Lower leg skin (tissue), 4 donors: Measurements from ENCODE around the gene SLC5A9. TPM values are rescaled to one million over a fixed set of nuclear protein-coding genes. Genes with fewer than 3 reads are reported as not detected.
"Not testable (repeated sequence)": the region's sequence is repeated elsewhere in the genome, so short reads cannot be mapped to it uniquely, and the experiment has no call there.

Source experiments
- DNase-seq, 2 donors: peaks; one replicate each; pipeline ENCODE4 v3.0.0-alpha.2; 2019; ENCODE audit warnings: low spot score in 2 of 2
- H3K4me3 ChIP-seq: fragments of 200-600 bp; sonication (generic); 2 replicates; pipeline ENCODE4 v1.5.1; 2017; ENCODE audit warnings: mild to moderate bottlenecking, low read depth; ENCODE audit not compliant: poor library complexity, severe bottlenecking
- POLR2A ChIP-seq, 2 donors: fragments of 450-650 bp; IDR thresholded peaks; one replicate each; pipeline ENCODE4 v1.6.1; 2016 to 2017; ENCODE audit warnings: antibody characterized with exemption in 2 of 2, mild to moderate bottlenecking in 1 of 2, moderate library complexity in 1 of 2
- WGBS, 2 donors: methylation state at CpG; one replicate each; pipeline ENCODE4 v1.1.5; 2018; 5-methylcytosine and 5-hydroxymethylcytosine counted together
- intact Hi-C: fragments of 100-400 bp; cut with DNase I; formaldehyde crosslinking; loops from one replicate; pipeline ENCODE4 v1.15.0; 2023; ENCODE audit warnings: low total_unique reads
- total RNA-seq, 4 donors: library from RNA; depleted of rRNA; stranded (reverse); fragments of >200 nt; gene quantifications; one replicate each; pipeline ENCODE4 v1.1.0, GENCODE V29; 2016
- TF ChIP-seq, protein P1 (sequence below), 3 donors: fragments of 450-650 bp; IDR thresholded peaks; one replicate each; pipeline ENCODE4 v1.5.1; 2016; ENCODE audit warnings: antibody characterized with exemption in 3 of 3, mild to moderate bottlenecking in 3 of 3, moderate library complexity in 2 of 3

Gene SLC5A9
- total RNA-seq, 4 donors from 2014 or later: 1.1 to 3.5 (median 1.9) TPM

DNA sequence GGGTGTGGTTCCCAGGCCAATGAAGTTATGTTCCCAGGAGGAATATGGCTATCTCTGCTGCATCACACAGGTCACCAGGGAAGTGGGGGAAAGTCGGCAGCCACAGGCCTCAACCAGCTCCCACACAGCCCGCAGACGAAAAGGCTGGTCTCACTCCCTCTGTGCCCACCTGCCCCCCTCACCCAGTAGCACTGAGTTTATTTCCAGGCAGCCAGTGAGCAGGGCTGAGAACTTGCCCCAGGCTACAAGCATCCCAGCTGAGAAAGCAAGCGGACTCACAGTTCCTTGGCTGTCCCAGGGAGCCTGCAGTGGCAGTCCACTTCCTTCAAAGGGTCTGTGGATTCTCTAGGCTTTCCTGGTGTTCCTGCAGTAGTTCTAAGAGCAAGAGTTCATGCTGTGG lies 68.9 kb downstream of the SLC5A9 start:
- no peak for TF ChIP-seq POLR2A (IDR thresholded peaks at IDR 0.05)
- TF ChIP-seq, protein P1, sequence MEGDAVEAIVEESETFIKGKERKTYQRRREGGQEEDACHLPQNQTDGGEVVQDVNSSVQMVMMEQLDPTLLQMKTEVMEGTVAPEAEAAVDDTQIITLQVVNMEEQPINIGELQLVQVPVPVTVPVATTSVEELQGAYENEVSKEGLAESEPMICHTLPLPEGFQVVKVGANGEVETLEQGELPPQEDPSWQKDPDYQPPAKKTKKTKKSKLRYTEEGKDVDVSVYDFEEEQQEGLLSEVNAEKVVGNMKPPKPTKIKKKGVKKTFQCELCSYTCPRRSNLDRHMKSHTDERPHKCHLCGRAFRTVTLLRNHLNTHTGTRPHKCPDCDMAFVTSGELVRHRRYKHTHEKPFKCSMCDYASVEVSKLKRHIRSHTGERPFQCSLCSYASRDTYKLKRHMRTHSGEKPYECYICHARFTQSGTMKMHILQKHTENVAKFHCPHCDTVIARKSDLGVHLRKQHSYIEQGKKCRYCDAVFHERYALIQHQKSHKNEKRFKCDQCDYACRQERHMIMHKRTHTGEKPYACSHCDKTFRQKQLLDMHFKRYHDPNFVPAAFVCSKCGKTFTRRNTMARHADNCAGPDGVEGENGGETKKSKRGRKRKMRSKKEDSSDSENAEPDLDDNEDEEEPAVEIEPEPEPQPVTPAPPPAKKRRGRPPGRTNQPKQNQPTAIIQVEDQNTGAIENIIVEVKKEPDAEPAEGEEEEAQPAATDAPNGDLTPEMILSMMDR (IDR thresholded peaks at IDR 0.05): no peak
- intact Hi-C loops: no loop called here
- 71 to 85% methylated on average over 4 of the region's 4 CpGs for WGBS, 2 donors
- no peak for DNase-seq
- H3K4me3 ChIP-seq: no peak overlapping the region

DNA sequence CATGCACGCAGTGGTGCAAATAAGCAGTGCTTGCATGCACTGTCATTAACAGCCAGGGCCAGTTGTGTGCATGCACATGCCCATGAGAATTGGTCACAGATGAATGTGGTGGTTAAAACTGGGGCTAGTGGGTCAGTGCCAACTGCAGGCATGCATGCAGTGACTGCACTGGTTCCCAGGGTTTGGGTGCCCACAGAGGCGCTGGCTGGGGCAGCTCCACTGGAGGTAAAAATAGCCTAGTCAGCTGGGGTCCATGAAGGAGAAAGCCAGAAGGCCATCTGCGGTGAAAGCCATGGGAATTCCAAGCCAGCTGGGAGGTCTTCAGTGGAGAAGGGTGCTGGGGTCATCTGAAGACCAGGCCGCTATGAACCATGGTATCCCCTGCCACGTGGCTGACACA lies 70.2 kb downstream of the SLC5A9 start:
- WGBS, 2 donors: 92% methylated on average over 5 of the region's 5 CpGs
- DNase-seq: no peak
- intact Hi-C loops: no loop called here
- TF ChIP-seq, protein P1 (IDR thresholded peaks at IDR 0.05): no peak
- no peak overlapping the region for H3K4me3 ChIP-seq

DNA sequence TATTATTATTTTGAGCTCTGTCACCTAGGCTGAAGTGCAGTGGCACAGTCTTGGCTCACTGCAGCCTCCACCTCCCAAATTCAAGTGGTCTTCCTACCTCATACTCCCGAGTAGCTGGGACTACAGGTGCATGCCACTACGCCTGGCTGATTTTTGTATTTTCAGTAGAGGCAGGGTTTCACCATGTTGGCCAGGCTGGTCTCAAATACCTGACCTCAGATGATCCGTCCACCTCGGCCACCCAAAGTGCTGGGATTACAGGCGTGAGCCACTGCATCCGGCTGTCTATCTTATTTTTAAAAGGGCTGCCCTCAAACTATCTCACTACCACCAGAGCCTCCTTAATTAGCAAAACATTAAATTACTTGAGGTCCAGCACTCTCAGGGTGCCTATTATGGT lies 71.6 kb downstream of the SLC5A9 start:
- intact Hi-C loops, DNase-seq, H3K4me3 ChIP-seq: not testable (repeated sequence)
- 95 to 97% methylated on average over 6 of the region's 6 CpGs for WGBS, 2 donors

DNA sequence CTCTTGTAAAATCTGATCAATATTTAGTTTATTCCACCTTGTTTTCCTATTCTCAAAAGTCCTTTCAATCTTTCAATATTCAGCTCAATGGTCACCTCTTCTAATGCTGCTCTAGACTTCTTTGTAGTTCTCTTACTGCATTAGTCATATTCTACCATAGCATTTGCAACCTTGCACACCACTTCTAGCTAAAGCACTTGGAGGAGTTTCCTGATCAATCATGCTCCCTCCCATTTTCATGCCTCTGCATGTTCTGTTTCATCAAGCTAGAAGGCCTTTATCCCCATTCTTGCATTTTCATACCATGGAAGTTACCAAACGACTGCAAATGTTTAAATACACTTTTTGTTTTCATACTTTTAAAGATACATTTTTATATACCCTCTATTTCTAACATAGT lies 72.1 kb downstream of the SLC5A9 start:
- intact Hi-C loops: no loop called here
- 38 to 63% methylated on average over 1 of the region's 1 CpG for WGBS, 2 donors
- DNase-seq: no peak
- TF ChIP-seq POLR2A (IDR thresholded peaks at IDR 0.05): no peak
- TF ChIP-seq, protein P1 (IDR thresholded peaks at IDR 0.05): no peak
- no peak overlapping the region for H3K4me3 ChIP-seq

Other genes starting within 250 kb of the SLC5A9 start
- gene TRABD2B, start 225.3 kb upstream of the SLC5A9 start, total RNA-seq: 1 to 10 TPM in 3 of 4 donors, under 1 TPM in 1; 0.63 to 3.1 (median 1.7) TPM
- 10 to 100 TPM in 3 of 4 donors, 1 to 10 TPM in 1; 8.1 to 13.1 (median 11.5) TPM for gene SPATA6, start 249.5 kb downstream of the SLC5A9 start, total RNA-seq